ENCODE measurements around the gene SLC44A1.

The SLC44A1 gene

GRCh38 chr9:105244003-105244733, at the start of gene SLC44A1:
Gene SLC44A1, plus strand, starts transcription at chr9:105244651. Its CDS starts 218 bp downstream, at chr9:105244869.
- Histone ChIP-seq H3K4me1 (ENCODE audit: insufficient read depth, insufficient read length) (peaks cover 4% of the 10 kb centered on the region), H3K4me3 (ENCODE audit: insufficient read length, low read depth) (peak within 1 kb of the TSS; percentile 75), H3K27me3 (ENCODE audit: insufficient read depth, insufficient read length) (no peaks in the 10 kb centered on the region), H3K36me3 (ENCODE audit: insufficient read depth, insufficient read length, low read length) (no peaks in the 10 kb centered on the region), H3K9ac (ENCODE audit: insufficient read length, low read depth) (peak within 1 kb of the TSS; percentile 80), H3K9me3 (ENCODE audit: insufficient read depth, low read length) (no peaks in the 10 kb centered on the region)
- no peak for TF ChIP-seq SUZ12 (IDR thresholded peaks at IDR 0.05; ENCODE audit: extremely low read depth, insufficient read depth, insufficient read length)
- no peak for TF ChIP-seq ZNF274 (IDR thresholded peaks at IDR 0.05; ENCODE audit: low read depth, low read length)
- no peak for TF ChIP-seq YY1 (IDR thresholded peaks at IDR 0.05; ENCODE audit: insufficient read depth, insufficient read length)
- peak; percentile 84 for DNase-seq (ENCODE audit: low read depth, low spot score)

DNA sequence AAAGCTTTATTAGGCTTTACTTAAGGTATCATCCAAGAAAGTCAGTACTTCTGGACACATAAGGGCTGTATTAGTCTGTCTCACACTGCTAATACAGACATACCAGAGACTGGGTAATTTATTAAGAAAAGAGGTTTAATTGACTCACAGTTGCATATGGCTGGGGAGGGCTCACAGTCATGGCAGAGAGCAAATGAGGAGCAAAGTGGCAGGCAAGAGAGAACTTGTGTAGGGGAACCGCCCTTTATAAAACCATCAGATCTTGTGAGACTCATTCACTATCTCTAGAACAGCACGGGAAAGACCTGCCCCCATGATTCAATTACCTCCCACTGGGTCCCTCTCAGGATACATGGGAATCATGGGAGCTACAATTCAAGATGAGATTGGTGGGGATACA, 49.2 kb upstream of the SLC44A1 start:
- H3K4me3 ChIP-seq (ENCODE audit: insufficient read length, low read depth): no peak overlapping the region
- no peaks in the 10 kb centered on the region for H3K27me3 ChIP-seq (ENCODE audit: insufficient read depth, insufficient read length)
- H3K36me3 ChIP-seq (ENCODE audit: insufficient read depth, insufficient read length, low read length): no peaks in the 10 kb centered on the region
- H3K9ac ChIP-seq (ENCODE audit: insufficient read length, low read depth): no peak overlapping the region
- no peak for TF ChIP-seq YY1 (IDR thresholded peaks at IDR 0.05; ENCODE audit: insufficient read depth, insufficient read length)
- TF ChIP-seq ZNF274 (IDR thresholded peaks at IDR 0.05; ENCODE audit: low read depth, low read length): no peak
- TF ChIP-seq SUZ12 (IDR thresholded peaks at IDR 0.05; ENCODE audit: extremely low read depth, insufficient read depth, insufficient read length): no peak
- H3K4me1 ChIP-seq (ENCODE audit: insufficient read depth, insufficient read length): no peaks in the 10 kb centered on the region
- no peaks in the 10 kb centered on the region for H3K9me3 ChIP-seq (ENCODE audit: insufficient read depth, low read length)
- DNase-seq (ENCODE audit: low read depth, low spot score): no peak

DNA sequence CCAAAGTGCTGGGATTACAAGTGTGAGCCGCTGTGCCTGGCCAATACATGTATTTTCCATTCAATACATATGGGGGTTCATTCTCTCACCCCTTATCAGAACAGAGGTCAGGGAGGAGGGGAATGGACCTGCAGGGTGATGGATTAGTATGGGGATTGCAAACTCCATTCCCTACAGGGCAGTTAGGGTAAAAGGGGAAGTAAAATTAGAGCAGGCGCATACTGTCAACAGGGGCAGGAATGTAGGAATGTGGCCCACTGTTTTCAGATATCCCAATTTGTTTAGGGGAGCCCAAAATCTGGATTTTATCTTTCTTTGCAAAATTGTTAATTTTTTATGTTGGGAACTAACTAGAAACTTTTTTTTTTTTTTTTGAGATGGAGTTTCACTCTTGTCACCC, 46.4 kb upstream of the SLC44A1 start:
- H3K9me3 ChIP-seq (ENCODE audit: insufficient read depth, low read length): no peaks in the 10 kb centered on the region
- H3K9ac ChIP-seq (ENCODE audit: insufficient read length, low read depth): no peak overlapping the region
- TF ChIP-seq SUZ12 (IDR thresholded peaks at IDR 0.05; ENCODE audit: extremely low read depth, insufficient read depth, insufficient read length) (no peak), ZNF274 (IDR thresholded peaks at IDR 0.05; ENCODE audit: low read depth, low read length) (no peak), YY1 (IDR thresholded peaks at IDR 0.05; ENCODE audit: insufficient read depth, insufficient read length) (no peak)
- no peaks in the 10 kb centered on the region for H3K36me3 ChIP-seq (ENCODE audit: insufficient read depth, insufficient read length, low read length)
- H3K27me3 ChIP-seq (ENCODE audit: insufficient read depth, insufficient read length): no peaks in the 10 kb centered on the region
- H3K4me3 ChIP-seq (ENCODE audit: insufficient read length, low read depth): no peak overlapping the region
- H3K4me1 ChIP-seq (ENCODE audit: insufficient read depth, insufficient read length): no peaks in the 10 kb centered on the region
- no peak for DNase-seq (ENCODE audit: low read depth, low spot score)

DNA sequence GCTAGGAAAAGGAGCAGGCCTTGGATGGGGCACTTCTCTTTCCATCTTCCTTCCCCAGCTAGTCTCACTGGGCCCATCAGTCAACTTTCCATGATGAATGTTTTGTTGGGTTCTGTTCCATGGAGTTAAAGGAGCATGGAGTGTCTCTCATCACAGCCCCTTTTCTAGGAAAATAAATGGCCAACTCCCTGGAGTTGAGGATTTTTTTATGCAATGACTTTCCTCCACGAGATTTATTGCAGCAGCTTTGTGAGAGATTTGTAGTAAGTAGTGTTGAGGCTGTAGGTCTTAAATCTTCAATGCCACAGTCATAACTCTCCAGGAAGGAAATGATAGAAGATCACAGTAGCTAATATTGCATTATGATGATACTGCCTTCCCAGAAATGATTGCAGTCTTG, 45.6 kb upstream of the SLC44A1 start:
- H3K9me3 ChIP-seq (ENCODE audit: insufficient read depth, low read length): no peaks in the 10 kb centered on the region
- no peak overlapping the region for H3K4me3 ChIP-seq (ENCODE audit: insufficient read length, low read depth)
- no peaks in the 10 kb centered on the region for H3K36me3 ChIP-seq (ENCODE audit: insufficient read depth, insufficient read length, low read length)
- no peaks in the 10 kb centered on the region for H3K4me1 ChIP-seq (ENCODE audit: insufficient read depth, insufficient read length)
- no peaks in the 10 kb centered on the region for H3K27me3 ChIP-seq (ENCODE audit: insufficient read depth, insufficient read length)
- TF ChIP-seq YY1 (IDR thresholded peaks at IDR 0.05; ENCODE audit: insufficient read depth, insufficient read length) (no peak), ZNF274 (IDR thresholded peaks at IDR 0.05; ENCODE audit: low read depth, low read length) (no peak), SUZ12 (IDR thresholded peaks at IDR 0.05; ENCODE audit: extremely low read depth, insufficient read depth, insufficient read length) (no peak)
- H3K9ac ChIP-seq (ENCODE audit: insufficient read length, low read depth): no peak overlapping the region
- no peak for DNase-seq (ENCODE audit: low read depth, low spot score)

GRCh38 chr9:105204416-105204815, 40.0 kb upstream of the SLC44A1 start:
- H3K4me3 ChIP-seq (ENCODE audit: insufficient read length, low read depth): no peak overlapping the region
- no peaks in the 10 kb centered on the region for H3K36me3 ChIP-seq (ENCODE audit: insufficient read depth, insufficient read length, low read length)
- H3K9ac ChIP-seq (ENCODE audit: insufficient read length, low read depth): no peak overlapping the region
- H3K4me1 ChIP-seq (ENCODE audit: insufficient read depth, insufficient read length): no peaks in the 10 kb centered on the region
- no peak for DNase-seq (ENCODE audit: low read depth, low spot score)
- no peaks in the 10 kb centered on the region for H3K9me3 ChIP-seq (ENCODE audit: insufficient read depth, low read length)
- H3K27me3 ChIP-seq (ENCODE audit: insufficient read depth, insufficient read length): no peaks in the 10 kb centered on the region
- no peak for TF ChIP-seq SUZ12 (IDR thresholded peaks at IDR 0.05; ENCODE audit: extremely low read depth, insufficient read depth, insufficient read length)
- no peak for TF ChIP-seq YY1 (IDR thresholded peaks at IDR 0.05; ENCODE audit: insufficient read depth, insufficient read length)
- no peak for TF ChIP-seq ZNF274 (IDR thresholded peaks at IDR 0.05; ENCODE audit: low read depth, low read length)

DNA sequence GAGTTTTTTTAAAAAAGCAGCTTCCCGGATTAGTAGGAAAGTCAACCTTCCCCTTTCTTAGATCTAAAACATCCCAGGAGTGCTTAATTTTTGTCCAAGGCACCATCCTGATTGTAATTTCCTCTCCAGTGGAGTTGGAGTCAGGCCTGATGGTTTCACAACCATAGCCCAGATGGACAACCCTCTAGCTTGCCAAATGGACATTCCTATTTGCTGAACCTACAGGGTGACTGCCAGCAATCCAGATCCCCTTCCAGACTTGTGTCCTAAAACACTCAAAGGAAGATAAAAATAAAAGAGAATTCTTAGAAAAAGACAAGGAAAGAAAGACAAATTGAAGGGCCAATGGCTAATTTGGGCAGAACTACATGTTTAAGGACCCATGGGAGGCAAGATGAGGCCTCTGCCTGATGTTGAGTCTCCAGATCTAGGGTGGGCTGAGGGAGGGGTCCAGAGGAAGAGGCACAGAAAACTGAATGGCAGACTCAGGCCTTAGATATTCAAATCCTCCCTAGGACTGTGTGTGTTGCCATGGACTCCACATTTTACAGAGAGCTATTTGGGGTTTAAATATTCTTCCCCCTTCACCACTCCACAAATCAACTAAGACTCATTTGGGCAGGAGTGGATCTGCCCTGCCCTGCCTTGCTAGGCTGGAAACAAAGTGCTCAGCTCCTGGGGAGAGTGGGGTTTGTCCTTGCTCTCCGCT, 38.5 kb upstream of the SLC44A1 start:
- Histone ChIP-seq H3K36me3 (ENCODE audit: insufficient read depth, insufficient read length, low read length) (no peaks in the 10 kb centered on the region), H3K9me3 (ENCODE audit: insufficient read depth, low read length) (no peaks in the 10 kb centered on the region), H3K4me3 (ENCODE audit: insufficient read length, low read depth) (no peak overlapping the region), H3K27me3 (ENCODE audit: insufficient read depth, insufficient read length) (no peaks in the 10 kb centered on the region), H3K9ac (ENCODE audit: insufficient read length, low read depth) (no peak overlapping the region), H3K4me1 (ENCODE audit: insufficient read depth, insufficient read length) (no peaks in the 10 kb centered on the region)
- no peak for DNase-seq (ENCODE audit: low read depth, low spot score)
- TF ChIP-seq ZNF274 (IDR thresholded peaks at IDR 0.05; ENCODE audit: low read depth, low read length) (no peak), SUZ12 (IDR thresholded peaks at IDR 0.05; ENCODE audit: extremely low read depth, insufficient read depth, insufficient read length) (no peak), YY1 (IDR thresholded peaks at IDR 0.05; ENCODE audit: insufficient read depth, insufficient read length) (no peak)

GRCh38 chr9:105206496-105206820, 38.0 kb upstream of the SLC44A1 start:
- no peaks in the 10 kb centered on the region for H3K36me3 ChIP-seq (ENCODE audit: insufficient read depth, insufficient read length, low read length)
- H3K9ac ChIP-seq (ENCODE audit: insufficient read length, low read depth): no peak overlapping the region
- H3K27me3 ChIP-seq (ENCODE audit: insufficient read depth, insufficient read length): no peaks in the 10 kb centered on the region
- H3K9me3 ChIP-seq (ENCODE audit: insufficient read depth, low read length): no peaks in the 10 kb centered on the region
- H3K4me3 ChIP-seq (ENCODE audit: insufficient read length, low read depth): no peak overlapping the region
- TF ChIP-seq YY1 (IDR thresholded peaks at IDR 0.05; ENCODE audit: insufficient read depth, insufficient read length): no peak
- TF ChIP-seq SUZ12 (IDR thresholded peaks at IDR 0.05; ENCODE audit: extremely low read depth, insufficient read depth, insufficient read length): no peak
- TF ChIP-seq ZNF274 (IDR thresholded peaks at IDR 0.05; ENCODE audit: low read depth, low read length): no peak
- H3K4me1 ChIP-seq (ENCODE audit: insufficient read depth, insufficient read length): no peaks in the 10 kb centered on the region
- no peak for DNase-seq (ENCODE audit: low read depth, low spot score)
